NOMO-1 (cell line): ENCODE measurements around the gene RAB11FIP4.

Experiments used
- DNase-seq, 2 experiments: peaks; one replicate each; lab custom pipeline; 2025; ENCODE audit not compliant: unreplicated experiment in 2 of 2; lab: John Stamatoyannopoulos, UW

Gene RAB11FIP4

DNA sequence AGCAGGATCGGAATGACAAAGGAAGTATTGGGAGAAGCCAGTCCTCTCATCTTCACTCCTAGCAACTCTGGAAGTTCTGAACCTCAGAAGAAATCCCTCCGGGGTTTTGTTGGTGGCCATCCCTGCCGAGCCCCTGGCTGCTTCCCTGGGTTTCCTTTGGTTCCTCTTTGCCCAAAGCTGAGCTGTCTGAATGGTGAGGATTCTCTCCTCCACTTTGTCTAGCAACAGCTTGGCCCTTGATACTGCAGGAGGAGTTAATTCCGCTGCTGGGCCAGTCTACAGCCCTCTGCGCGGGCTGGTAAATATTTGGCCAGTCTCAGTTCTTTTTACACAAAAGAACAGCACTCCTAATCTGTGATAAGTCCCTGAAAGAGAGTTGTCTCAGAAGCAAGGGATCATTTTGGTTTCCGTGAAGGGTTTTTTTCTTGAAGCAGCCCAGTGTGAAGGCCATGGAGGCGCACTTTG, 170.9 kb downstream of the RAB11FIP4 start:
- DNase-seq = no peak

DNA sequence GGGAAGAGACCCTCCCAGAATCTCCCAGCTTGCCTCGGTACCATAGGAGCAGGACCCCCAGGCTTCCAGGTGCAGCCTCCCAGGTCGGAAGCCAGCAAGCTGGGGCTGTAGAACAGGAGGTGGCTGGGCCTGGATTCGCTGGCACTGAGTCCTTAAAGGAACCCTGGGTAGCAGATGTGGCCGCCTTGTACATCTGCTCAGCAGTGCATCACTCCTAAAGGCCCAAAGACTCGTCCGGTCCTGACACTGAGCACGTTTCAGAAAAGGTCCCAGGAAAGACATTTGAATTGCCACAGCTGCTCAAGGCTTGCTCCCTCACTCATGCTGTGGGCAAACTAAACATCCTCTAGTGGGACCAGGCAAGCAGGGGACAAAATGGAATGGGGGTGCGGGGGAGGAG, 172.8 kb downstream of the RAB11FIP4 start:
- DNase-seq = no peak

DNA sequence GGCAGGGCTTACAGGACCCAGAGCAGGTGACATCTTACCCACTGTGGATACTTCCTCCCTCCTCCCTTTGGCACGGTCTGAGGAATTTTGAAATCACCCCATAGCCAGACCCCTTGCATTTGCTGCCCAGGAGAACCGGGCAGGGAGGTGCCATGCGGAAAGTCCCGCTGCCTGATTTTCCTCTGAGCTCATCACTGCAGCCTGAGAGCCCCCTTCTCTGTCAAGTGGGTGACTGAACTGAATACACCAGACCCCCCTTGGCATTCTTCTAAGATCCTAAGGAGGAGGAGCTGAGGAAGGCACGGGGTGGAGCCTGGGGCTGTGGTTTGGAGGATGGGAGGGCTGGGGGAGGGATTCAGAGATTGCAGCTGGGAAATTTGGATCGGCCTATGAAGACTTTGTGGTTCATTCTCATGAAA, 173.4 kb downstream of the RAB11FIP4 start:
- DNase-seq = no peak

DNA sequence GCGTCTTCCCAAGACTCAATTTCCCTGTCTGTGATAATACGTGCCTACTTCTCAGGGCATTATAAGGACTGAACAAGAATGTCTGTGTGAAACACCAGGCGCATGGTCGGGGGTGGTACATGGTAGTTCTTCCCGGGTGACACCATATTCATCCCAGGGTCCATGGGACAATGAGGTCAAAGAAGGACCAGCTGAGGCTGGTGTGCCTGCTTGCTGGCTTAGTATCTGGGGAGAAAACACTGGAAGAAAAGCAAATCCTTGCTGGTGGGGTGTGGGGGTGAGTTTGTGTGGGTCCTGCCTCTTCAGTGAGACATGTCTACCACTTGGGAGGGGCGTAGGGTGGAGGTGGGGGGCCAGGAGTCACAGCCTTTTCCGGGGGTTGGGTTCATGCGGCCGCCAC, 174.2 kb downstream of the RAB11FIP4 start:
- no peak for DNase-seq

DNA sequence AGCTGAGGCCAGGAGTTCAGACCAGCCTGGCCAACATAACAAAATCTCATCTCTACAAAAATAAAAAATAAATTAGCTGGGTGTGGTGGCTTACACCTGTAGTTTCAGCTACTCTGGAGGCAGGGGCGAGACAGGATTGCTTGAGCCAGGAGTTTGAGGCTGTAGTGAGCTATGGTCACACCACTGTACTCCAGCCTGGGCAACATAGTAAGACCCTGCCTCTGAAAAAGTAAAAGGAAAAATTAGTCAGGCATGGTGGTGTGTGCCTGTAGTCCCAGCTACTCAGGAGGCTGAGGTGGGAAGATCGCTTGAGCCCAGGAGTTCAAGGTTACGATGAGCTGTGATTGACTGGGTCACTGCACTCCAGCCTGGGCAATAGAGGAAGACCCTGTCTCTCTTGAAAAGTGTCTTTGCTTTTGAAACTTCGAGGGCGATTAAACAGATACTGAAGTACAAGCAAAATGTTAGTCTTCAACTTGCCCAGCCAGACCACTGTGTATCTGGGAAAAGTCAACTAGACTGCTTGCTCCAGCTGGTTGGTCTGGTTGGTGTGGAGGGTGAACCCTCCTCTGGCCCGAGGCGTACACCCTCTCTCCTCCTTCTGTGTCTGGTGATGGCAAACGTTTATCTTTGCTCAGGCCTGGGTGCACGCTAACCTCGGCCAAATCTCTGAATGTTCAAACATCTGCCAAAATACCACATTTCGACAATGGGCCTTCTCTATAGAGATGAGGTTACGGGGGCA, 174.9 kb downstream of the RAB11FIP4 start:
- no peak for DNase-seq

DNA sequence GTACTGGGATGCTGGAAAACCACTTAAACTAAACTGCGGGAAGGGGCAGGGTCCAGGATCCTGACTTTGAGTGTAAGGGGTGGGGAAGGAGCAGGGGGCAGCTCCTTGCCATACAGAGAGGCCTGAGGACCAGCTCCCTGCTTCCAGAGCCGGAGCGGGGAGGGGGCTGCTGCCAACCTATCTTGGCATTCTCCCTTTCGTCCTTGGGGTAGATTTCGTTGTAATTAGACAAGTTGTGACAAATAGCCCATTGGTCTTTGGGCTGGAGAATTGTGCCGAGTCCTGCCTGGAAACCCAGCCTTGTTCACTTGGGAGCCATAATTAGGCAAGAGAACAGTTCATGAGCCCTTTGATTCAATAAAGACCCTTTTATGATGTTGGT, 175.5 kb downstream of the RAB11FIP4 start:
- DNase-seq = no peak

DNA sequence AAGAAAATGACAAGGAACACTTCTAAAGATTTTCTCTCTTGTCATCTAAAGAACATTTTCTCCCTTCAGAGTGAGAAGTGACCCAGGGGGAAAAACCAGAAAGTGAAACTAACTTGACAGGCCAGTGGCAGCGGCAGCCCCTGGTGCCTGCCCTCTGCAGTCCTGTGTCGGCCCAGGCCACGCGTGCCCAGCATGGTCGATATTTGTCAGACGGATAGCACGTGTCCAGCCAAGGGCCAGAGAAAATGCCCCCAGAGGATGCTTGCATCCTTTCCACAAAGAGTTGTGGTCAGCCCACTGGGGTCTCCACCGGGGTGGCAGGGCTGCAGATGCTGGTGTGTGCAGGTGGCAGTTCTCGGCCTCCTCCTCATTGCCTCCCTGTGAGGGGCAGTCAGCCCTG, 176.6 kb downstream of the RAB11FIP4 start:
- no peak for DNase-seq

DNA sequence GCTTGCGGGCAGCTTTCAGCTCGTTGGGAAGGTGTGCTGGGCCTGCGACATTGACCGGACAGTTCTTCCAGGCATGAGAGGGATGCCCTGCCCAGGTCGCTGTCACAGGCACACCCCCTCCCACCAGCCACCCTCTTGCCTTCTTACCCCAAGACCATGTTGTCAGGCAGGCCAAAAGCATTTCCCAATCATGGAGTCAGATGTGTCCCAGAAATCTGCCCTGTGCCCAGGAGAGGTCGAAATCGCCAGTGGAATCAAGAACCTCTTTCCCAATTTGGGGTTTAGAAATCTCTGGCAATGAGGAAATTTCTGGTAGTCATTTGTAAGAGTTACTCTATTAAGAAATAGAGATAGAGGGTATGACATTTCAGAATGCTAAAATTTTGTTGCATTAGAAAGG, 177.1 kb downstream of the RAB11FIP4 start:
- no peak for DNase-seq

DNA sequence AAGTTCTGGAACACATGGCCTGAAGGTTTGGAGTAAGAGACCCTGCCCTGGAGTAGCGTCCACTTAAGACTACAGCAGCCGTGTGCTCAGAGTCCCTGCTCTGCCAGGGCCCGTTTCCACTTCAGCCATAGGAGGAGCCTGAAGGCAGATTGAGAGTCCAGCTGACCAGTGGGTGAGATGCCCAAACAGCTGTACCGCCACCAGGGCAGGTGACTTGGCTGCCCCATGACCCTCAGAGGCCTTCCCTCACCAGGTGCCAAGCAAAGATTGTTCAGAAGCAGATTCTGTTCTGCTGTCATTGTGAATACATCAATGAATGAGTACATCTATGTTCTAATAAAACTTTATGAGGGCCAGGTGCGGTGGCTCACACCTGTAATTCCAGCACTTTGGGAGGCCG, 178.8 kb downstream of the RAB11FIP4 start:
- no peak for DNase-seq

DNA sequence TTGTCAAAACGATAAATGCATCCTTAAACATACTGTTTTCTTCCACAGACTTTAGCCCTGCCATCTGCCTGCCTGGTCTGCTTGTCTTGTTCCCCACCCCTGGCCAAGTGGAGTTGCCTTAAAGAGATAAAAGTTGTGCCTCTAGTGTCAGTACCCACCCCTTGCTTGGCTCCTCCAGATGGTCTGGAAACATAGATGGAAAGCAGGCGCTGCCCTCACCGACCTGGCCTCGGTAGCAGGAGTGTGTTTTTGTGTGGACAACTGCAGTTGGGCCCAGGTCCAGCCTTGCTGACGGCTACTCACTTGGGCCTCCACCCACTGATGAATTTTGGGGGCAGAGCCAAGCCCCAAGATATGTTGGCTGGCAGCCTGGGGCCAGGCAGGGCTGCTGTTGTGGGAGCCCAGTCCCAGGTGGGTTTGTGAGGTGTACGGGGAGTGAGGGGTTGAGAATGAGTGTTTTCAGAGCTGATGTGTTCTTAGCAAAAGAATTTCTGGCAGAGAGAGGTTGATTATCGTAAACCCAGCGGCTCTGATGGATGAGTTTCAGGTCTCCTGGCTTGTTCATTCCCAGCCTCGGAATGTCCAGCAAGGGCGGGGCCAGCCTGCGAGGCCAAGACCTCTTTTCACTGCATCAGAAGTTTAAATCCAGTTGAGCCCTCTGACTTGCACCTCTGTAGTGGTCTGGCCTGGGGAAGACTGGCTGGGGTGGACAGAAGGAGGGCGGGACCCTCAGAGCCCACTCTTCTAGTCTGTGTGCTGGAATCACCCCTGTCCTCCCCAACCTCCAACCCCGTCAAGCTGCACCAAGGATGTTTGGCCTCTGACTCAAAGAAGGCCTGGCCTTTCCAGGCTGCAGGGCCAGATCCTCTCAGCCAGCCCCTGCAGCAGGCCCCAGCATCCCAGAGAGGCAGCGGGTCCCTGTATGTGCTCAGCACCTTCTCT, 179.7 kb downstream of the RAB11FIP4 start:
- DNase-seq = no peak

DNA sequence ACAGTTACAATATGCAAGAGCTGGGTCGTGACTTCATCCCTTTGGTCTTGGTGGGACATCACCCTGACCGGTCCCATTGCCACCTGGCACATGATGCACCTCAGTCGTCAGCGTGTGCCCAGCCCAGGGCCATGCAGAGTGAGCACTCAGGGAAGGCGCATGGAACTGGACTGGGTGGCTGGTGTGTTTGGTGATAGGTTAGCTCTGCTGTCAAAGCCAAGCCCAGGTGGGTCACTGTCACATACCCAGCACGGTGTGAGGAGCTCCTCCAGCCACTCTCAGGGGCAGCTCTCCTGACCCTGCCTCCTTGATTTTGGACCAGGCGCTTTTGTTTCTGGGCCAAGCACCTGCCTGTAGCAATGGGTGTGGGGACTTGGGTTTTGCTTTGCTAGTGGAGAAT, 180.9 kb downstream of the RAB11FIP4 start:
- no peak for DNase-seq

DNA sequence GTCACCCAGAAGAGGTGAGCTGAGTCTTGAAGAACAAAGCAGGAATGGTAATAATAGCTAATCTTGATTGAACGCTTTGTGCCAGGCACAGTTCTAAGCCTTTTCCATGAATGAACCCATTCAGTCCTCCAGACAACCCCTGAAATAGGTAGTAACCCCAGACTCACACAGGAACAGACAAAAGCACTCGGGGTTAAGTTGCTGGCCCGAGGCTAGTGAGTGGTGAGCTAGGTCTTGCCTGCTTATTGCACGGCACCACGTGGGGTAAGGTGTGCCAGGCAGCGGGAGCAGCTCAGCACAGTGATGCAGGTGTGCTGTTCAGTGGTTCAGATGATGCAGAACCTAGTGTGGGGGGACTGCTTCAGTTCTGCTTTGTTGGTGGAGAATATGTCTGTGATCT, 181.6 kb downstream of the RAB11FIP4 start:
- DNase-seq = no peak

DNA sequence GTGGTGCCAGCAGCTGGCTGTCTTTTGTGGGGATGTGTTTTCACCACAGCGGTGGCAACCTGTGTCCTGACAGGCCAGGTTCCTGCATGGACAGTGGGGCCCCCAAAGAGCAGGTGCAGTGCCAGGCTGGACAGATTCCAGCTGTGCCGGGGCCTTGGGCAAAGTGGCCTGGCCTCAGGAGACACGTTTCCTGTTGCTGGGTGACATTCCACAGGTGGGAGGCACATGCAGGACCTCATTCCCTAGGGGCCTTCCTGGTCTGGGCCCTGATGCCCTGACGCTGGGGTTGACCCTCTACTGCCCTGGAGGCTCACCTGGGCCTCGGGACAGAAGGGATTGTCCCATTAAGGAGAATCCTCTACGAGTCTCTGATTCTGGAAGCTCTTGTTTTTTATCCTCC, 182.4 kb downstream of the RAB11FIP4 start:
- DNase-seq = no peak

DNA sequence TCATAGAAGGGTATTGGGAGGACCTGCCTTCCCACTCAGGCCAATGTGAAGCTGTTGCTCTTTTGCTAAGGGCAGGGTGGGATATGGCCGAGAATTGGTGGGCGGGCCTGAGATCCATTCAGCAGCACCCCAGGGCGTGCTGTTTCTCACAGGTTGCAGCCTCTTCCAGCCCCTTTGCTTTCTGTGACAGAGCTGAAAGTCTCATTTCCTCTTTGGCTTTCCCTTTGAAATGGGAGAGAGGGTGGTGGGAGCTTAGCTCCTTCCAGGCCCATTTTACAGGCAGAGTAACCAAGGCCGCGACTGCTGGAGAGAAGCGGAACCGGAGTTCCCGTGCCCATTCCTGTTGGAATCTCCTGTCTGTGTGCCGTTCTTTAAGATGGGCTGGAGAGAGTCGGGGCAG, 183.0 kb downstream of the RAB11FIP4 start:
- no peak for DNase-seq

DNA sequence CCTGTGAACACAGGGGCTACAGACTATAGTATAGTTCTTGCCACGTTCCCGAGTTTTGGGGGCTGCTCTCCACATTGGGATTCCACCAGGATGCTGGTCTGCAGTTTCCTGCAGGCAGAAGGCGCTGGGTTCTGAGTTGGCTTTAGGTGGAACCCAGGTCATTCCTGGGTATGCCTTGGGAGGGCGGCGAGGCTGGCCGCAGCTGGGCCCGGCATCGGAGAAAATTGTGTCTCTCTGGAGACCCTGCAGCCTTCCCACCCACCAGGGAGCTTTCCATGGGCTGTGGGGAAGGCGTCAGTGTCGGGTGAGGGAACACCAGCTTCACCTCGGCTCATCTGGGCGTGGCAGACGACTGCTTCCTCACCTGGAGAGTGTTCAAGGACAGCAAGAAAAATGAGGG, 183.6 kb downstream of the RAB11FIP4 start:
- DNase-seq = no peak

DNA sequence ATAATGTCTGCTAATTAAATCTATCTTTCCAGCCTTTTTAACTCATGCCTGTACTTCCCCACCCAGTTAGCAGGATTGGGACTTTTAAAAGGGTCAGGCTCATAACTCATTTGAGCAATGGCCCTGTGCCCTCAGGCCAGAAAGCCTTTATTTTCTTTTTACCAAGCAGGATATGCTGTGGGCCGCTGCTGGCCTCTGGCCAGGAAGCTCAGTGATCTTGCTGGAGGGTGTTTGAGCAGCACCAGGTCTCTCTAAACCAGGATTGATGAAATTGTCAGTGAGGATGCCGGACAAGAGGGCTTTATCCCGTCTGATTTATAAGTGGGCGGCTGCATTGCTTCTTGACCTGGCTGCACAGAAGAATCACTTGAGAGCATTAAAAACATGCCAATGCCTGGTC, 187.8 kb downstream of the RAB11FIP4 start:
- DNase-seq = no peak

DNA sequence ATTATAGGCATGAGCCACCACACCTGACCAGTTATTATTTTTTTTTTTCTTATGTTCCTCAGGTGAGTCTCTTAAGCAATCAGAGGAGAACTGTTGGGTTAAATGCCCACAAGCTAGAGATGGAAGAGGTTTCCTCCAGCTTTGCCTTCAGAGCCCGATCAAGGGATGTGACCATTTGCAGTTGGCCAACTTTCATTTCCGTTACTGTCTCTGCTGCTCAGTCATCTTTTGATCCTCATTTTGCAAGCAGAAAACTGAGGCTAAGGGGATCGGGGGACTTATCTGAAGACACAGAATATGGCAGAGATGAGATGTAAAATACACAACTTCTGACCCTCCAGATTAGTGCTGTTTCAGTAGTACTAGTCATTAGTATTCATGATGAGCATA, 188.8 kb downstream of the RAB11FIP4 start:
- DNase-seq = peak; percentile 36 to 74

DNA sequence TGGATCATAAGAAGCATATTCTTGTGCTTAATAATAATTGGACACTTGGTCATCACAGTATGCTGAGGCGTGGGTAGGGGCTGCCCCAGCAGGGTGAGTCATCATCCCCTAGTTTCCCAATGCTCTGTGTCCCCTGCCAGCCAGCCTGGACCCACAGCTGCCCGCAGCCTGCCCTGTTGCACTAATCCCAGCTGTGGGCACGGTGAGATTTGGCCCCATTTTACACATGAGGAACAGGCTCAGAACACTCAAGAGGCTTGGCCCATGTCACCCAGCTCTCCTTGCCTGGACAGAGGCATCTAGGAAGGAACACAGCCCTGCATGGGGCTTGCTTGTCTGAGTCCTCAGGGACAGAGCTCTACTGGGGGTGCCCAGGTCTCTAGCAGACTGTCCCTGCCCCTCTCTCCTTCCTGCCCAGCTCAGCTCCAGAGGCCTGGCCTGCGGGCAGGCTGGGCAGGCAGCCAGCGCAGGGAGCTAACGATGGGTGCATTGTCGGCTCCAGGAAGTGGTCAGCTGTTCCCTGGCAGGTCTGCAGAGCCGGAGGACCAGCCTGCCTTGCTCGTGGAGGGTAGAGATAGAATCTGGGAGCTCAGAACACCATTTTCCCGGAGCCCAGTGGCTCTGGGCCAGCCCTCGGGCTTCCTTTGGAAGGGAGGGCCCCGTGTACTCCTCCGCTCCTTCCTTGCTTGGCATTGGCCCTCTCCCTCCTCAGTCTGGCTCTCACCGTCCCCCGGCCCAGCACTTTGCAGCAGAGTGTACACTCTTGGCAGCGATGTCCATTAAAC, 189.4 kb downstream of the RAB11FIP4 start:
- DNase-seq = peak in 1 of 2 experiments; percentile 38

DNA sequence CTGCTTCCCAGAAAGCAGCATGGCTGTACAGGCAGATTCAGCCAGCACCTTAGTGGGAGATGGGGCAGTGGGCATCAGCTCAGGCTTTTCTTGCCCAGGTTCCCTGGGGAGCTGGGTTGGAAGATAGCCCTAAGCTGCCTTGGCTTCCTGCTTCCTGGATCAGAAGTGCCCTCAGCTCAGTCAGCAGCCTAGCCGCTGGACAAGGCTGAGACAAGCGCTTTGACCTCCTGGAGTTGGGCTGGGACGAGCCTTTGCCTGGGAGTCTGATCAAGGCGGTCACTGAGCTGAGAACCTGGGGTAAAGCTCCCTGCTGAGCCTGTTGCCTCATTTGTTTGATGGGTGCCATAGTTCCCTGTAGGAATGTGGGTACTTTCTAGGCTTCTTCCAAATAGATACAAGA, 190.0 kb downstream of the RAB11FIP4 start:
- DNase-seq = no peak

DNA sequence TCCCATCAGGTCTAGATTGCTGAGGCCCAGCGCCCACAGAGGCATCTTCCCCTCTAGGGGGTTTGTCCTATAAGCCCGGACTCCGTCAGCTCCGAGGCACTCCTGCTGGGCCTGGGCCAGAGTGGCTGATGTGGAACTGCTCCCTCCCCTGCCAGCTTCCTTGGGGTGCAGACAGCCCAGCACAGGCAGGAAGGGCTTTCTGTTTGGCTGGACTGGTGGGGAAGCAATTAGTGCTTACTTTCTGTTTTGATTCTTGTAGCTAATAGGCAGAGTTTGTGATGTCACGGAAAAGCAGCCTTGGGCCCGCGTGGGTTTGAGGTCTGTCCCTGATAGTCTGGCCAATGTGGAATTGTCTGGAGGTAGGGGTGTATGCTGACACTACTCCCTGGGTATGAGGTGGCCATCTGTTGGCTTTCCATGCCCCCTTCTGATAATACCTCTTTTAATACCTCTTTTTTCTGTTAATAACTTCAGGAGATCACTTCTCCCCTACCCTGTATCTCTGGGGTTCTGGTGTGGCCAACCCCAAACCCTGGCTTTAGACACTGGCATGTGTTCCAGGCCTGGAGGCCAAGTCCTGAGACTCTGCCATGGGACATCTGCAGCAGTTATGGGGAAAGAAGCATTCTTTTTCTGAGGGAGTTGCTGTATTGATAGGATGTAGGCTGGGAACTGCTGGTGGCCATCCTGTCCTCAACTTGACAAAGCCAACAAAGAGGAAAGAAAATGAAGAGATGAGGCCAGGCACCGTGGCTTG, 190.9 kb downstream of the RAB11FIP4 start:
- peak; percentile 47 to 67 for DNase-seq
